ENCODE measurements around the gene REC114.
"Not testable (repeated sequence)": the region's sequence is repeated elsewhere in the genome, so short reads cannot be mapped to it uniquely, and the experiment has no call there.

Gene REC114

DNA sequence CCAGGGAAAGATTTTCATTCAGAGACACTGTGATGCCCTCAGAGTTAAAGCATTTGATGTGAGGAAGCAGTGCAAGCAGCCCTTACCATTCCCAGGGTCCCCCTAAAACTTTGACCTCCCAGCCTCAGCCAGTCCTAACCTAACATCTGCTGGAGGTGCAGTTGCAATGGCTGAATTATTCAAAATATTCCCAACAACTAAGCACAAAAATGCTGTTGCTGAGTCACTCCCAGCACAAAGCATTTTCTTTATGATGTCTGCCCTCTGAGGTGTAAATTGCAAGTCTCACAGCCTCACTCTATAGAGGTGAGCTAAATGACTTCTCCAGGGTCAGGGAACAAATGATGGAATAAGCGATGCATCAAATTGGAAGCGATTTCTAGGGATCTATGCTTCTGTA is 6.4 kb upstream of the REC114 start:
- H3K4me3 ChIP-seq (replicated peaks in 1 of 2; ENCODE audit: low read depth in 2 of 2, low read length in 2 of 2), result no peak overlapping the region
- DNase-seq (ENCODE audit: low read depth in 2 of 2), result no peak
- TF ChIP-seq, protein P1, sequence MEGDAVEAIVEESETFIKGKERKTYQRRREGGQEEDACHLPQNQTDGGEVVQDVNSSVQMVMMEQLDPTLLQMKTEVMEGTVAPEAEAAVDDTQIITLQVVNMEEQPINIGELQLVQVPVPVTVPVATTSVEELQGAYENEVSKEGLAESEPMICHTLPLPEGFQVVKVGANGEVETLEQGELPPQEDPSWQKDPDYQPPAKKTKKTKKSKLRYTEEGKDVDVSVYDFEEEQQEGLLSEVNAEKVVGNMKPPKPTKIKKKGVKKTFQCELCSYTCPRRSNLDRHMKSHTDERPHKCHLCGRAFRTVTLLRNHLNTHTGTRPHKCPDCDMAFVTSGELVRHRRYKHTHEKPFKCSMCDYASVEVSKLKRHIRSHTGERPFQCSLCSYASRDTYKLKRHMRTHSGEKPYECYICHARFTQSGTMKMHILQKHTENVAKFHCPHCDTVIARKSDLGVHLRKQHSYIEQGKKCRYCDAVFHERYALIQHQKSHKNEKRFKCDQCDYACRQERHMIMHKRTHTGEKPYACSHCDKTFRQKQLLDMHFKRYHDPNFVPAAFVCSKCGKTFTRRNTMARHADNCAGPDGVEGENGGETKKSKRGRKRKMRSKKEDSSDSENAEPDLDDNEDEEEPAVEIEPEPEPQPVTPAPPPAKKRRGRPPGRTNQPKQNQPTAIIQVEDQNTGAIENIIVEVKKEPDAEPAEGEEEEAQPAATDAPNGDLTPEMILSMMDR (IDR thresholded peaks at IDR 0.05; ENCODE audit: low read depth, low read length), result no peak

GRCh38 chr15:73437543-73438109 is 5.3 kb upstream of the REC114 start:
- H3K4me3 ChIP-seq (replicated peaks in 1 of 2; ENCODE audit: low read depth in 2 of 2, low read length in 2 of 2), result no peak overlapping the region
- no peak for DNase-seq (ENCODE audit: low read depth in 2 of 2)
- TF ChIP-seq, protein P1 (IDR thresholded peaks at IDR 0.05; ENCODE audit: low read depth, low read length), result no peak

- TF ChIP-seq, protein P1 (IDR thresholded peaks at IDR 0.05; ENCODE audit: low read depth, low read length), result no peak
- DNase-seq (ENCODE audit: low read depth in 2 of 2), result no peak
- H3K4me3 ChIP-seq (replicated peaks in 1 of 2; ENCODE audit: low read depth in 2 of 2, low read length in 2 of 2), result no peak overlapping the region
These were observed 4.3 kb upstream of the REC114 start for GRCh38 chr15:73438651-73439050.

GRCh38 chr15:73440571-73440970 is 2.4 kb upstream of the REC114 start:
- DNase-seq (ENCODE audit: low read depth in 2 of 2), result no peak
- no peak overlapping the region for H3K4me3 ChIP-seq (replicated peaks in 1 of 2; ENCODE audit: low read depth in 2 of 2, low read length in 2 of 2)
- TF ChIP-seq, protein P1 (IDR thresholded peaks at IDR 0.05; ENCODE audit: low read depth, low read length), result no peak

GRCh38 chr15:73442421-73442820 is 543 bp upstream of the REC114 start:
- H3K4me3 ChIP-seq (replicated peaks in 1 of 2; ENCODE audit: low read depth in 2 of 2, low read length in 2 of 2), result no peak overlapping the region
- no peak for DNase-seq (ENCODE audit: low read depth in 2 of 2)
- TF ChIP-seq, protein P1 (IDR thresholded peaks at IDR 0.05; ENCODE audit: low read depth, low read length), result no peak

- DNase-seq (ENCODE audit: low read depth in 2 of 2); H3K4me3 ChIP-seq (replicated peaks in 1 of 2; ENCODE audit: low read depth in 2 of 2, low read length in 2 of 2): not testable (repeated sequence)
These were observed 4.5 kb downstream of the REC114 start for GRCh38 chr15:73447471-73447870.

DNA sequence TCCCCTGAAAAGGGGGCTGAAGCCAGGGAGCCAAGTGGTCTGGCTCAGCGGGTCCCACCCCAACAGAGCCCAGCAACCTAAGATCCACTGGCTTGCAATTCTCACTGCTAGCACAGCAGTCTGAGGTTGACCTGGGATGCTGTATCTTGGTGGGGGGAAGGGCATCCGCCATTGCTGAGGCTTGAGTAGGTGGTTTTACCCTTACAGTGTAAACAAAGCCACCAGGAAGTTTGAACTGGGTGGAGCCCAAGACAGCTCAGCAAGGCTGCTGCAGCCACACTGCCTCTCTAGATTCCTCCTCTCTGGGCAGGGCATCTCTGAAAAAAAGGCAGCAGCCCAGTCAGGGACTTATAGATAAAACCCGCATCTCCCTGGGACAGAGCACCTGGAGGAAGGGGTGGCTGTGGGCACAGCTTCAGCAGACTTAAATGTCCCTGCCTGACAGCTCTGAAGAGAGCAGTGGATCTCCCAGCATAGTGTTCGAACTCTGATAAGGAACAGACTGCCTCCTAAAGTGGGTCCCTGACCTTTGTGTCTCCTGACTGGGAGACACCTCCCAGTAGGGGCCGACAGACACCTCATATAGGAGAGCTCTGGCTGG is 5.3 kb downstream of the REC114 start:
- DNase-seq (ENCODE audit: low read depth in 2 of 2); H3K4me3 ChIP-seq (replicated peaks in 1 of 2; ENCODE audit: low read depth in 2 of 2, low read length in 2 of 2): not testable (repeated sequence)

DNA sequence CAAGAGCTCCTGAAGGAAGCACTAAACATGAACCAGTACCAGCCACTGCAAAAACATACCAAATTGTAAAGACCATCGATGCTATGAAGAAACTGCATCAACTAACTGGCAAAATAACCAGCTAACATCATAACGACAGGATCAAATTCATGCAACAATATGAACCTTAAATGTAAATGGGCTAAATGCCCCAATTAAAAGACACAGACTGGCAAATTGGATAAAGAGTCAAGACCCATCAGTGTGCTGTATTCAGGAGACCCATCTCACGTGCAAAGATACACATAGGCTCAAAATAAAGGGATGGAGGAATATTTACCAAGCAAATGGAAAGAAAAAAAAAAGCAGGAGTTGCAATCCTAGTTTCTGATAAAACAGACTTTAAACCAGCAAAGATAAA is 7.0 kb downstream of the REC114 start:
- not testable (repeated sequence) for DNase-seq (ENCODE audit: low read depth in 2 of 2)

More for the DNA sequence above, 7.0 kb downstream of the REC114 start:
- not testable (repeated sequence) for H3K4me3 ChIP-seq (replicated peaks in 1 of 2; ENCODE audit: low read depth in 2 of 2, low read length in 2 of 2)
